ENCODE results near the gene DZIP1L. TPM values are rescaled to one million over a fixed set of nuclear protein-coding genes. Genes with fewer than 3 reads are reported as not detected.
A peak's percentile ranks its signal among the peaks of the same experiment; 100 is the strongest.

The DZIP1L gene
- total and polyA plus RNA-seq, 9 of the 15 experiments (the other 6 are each of a cell fraction or from before 2014, with no cell fraction given): 0.03 to 1.5 (median 0.48) TPM; not detected in 1

GRCh38 chr3:138049157-138049919 lies 66.1 kb downstream of the DZIP1L start:
- intact Hi-C loops (cut with micrococcal nuclease): no loop called here
- CTCF ChIA-PET (ENCODE audit: low intra/inter-chr PET ratio): no interaction called here
- no peaks in the 10 kb centered on the region for H3K36me3 ChIP-seq (ENCODE audit: control insufficient read depth, insufficient read depth, low read length)
- FAIRE-seq (no peak), ATAC-seq (peak; percentile 67; the same call in 2 of the 3 replicates), DNase-seq (ENCODE audit: extremely low read depth in 1 of 4, low spot score in 3 of 4) (peak in 3 of 4 experiments; percentile 3 to 12 (median 9))
- H3K4me1 ChIP-seq (replicated peaks in 1 of 2; ENCODE audit: control insufficient read depth in 2 of 2, insufficient read depth in 2 of 2, low read length in 2 of 2): no peaks in the 10 kb centered on the region
- H3K4me3 ChIP-seq: no peak overlapping the region
- in situ Hi-C loops (cut with MboI): no loop called here
- H3K27ac ChIP-seq (ENCODE audit: extremely low read depth, low read depth, low read length): no peak overlapping the region
- H4K20me1 ChIP-seq (replicated peaks; ENCODE audit: control insufficient read depth, insufficient read depth, low read length): no peaks in the 10 kb centered on the region
- BruUV-seq (replicated peaks): no TSS peak
- TF ChIP-seq CTCF (IDR thresholded peaks at IDR 0.05 in 2 of 3, conservative IDR thresholded peaks at IDR 0.05 in 1 of 3; ENCODE audit: insufficient read depth in 2 of 3, low read depth in 1 of 3, low read length in 3 of 3): peak; percentile 12 to 36 (median 36); a peak in 3 of 6 replicates
- TF ChIP-seq FOXK2 (conservative IDR thresholded peaks at IDR 0.05 in 1 of 2, IDR thresholded peaks at IDR 0.05 in 1 of 2; ENCODE audit: low read depth in 2 of 2): no peak
- H3K9me3 ChIP-seq (replicated peaks; ENCODE audit: control insufficient read depth, insufficient read depth, low read depth, low read length): no peaks in the 10 kb centered on the region
- no peak overlapping the region for H3K4me2 ChIP-seq (ENCODE audit: insufficient read depth, low read length)
- no peaks in the 10 kb centered on the region for H3K27me3 ChIP-seq (ENCODE audit: control insufficient read depth in 2 of 2, insufficient read depth in 2 of 2, low read length in 2 of 2)
- no peaks in the 10 kb centered on the region for H3K9me1 ChIP-seq (ENCODE audit: control insufficient read depth, insufficient read depth, low read length)
- H2AFZ ChIP-seq (ENCODE audit: low read depth, low read length): no peak overlapping the region
- POLR2A ChIA-PET: interaction anchor here (0.6 kb wide), 2 partner anchors 18 to 925 kb away, joined by 3 read pairs; no protein-coding TSS in a partner anchor
- WGBS (ENCODE audit: insufficient coverage, low coverage, missing lambda C conversion rate): 3% methylated on average over 9 of the region's 9 CpGs
- no peaks in the 10 kb centered on the region for H3K79me2 ChIP-seq (ENCODE audit: control insufficient read depth, insufficient read depth, low read length)
- no peak overlapping the region for H3K9ac ChIP-seq (ENCODE audit: insufficient read depth in 1 of 2, low read depth in 2 of 2, low read length in 2 of 2)

All from K562 (cell line).